HAP-1 (cell line): ENCODE measurements around the gene TRUB2.
"Not testable (repeated sequence)": the region's sequence is repeated elsewhere in the genome, so short reads cannot be mapped to it uniquely, and the experiment has no call there.

Experiments
- DNase-seq, 2 experiments: peaks; one replicate each; pipeline ENCODE4 v3.0.0-alpha.2; 2016 to 2020; ENCODE audit warnings: low spot score in 2 of 2
- H3K27me3 ChIP-seq: fragments of 250-450 bp; sonication (Bioruptor Pico); 2 replicates; pipeline ENCODE4 v1.5.1; 2020; ENCODE audit warnings: low read depth, mild to moderate bottlenecking, moderate library complexity
- H3K36me3 ChIP-seq: fragments of 250-450 bp; sonication (Bioruptor Pico); replicated peaks from 2 replicates; pipeline ENCODE4 v1.5.1; 2020; ENCODE audit warnings: mild to moderate bottlenecking
- H3K4me1 ChIP-seq: fragments of 250-450 bp; sonication (Bioruptor Pico); 2 replicates; pipeline ENCODE4 v1.5.1; 2020; ENCODE audit warnings: mild to moderate bottlenecking
- H3K4me3 ChIP-seq: fragments of 250-450 bp; sonication (Bioruptor Pico); 2 replicates; pipeline ENCODE4 v1.5.1; 2020; ENCODE audit warnings: mild to moderate bottlenecking, moderate library complexity
- H3K9me3 ChIP-seq: fragments of 250-450 bp; sonication (Bioruptor Pico); 2 replicates; pipeline ENCODE4 v1.5.1; 2020; ENCODE audit warnings: mild to moderate bottlenecking, moderate library complexity
- in situ Hi-C: fragments of 300-500 bp; cut with MboI; formaldehyde crosslinking; loops from 3 replicates; pipeline ENCODE4 v1.14.3; 2020; ENCODE audit warnings: low sequenced_read_pairs, inconsistent platforms, mixed read lengths

The TRUB2 gene

DNA sequence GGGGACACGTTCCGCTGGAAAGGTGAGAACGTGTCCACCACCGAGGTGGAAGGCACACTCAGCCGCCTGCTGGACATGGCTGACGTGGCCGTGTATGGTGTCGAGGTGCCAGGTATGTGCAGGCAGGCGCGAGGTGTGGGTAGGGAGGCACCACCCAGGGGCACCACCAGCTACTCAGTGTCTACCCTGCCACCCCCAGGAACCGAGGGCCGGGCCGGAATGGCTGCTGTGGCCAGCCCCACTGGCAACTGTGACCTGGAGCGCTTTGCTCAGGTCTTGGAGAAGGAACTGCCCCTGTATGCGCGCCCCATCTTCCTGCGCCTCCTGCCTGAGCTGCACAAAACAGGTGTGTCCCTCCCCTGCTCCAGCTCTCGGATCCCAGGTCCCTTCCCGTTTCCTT lies 33.2 kb upstream of the TRUB2 start:
- Histone ChIP-seq H3K27me3 (no peaks in the 10 kb centered on the region), H3K4me3 (no peak overlapping the region), H3K9me3 (no peaks in the 10 kb centered on the region), H3K4me1 (no peaks in the 10 kb centered on the region), H3K36me3 (peaks cover 25% of the 10 kb centered on the region)
- in situ Hi-C loops, result no loop called here
- no peak for DNase-seq

DNA sequence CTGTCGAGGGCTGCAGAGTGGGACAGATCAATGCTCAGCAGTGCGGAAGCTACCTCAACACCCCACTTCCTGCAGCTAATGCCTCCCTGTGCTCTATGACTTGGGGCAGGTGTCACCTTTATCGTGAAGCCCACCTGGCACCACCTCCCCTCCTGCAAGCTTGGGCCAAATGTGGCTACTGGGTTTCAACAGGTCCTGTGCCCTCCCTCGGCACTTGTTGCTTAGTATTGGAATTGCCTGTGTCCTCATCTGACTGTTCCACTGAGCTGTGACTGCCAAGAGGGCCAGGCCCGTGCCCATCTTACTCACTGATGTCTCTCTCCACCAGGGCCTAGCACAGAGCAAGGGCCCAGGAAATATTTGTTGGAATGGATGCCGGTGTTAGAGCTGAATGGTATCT lies 27.5 kb upstream of the TRUB2 start:
- no peak for DNase-seq
- Histone ChIP-seq H3K4me1 (no peaks in the 10 kb centered on the region), H3K4me3 (no peak overlapping the region), H3K9me3 (no peaks in the 10 kb centered on the region), H3K27me3 (no peaks in the 10 kb centered on the region), H3K36me3 (peaks cover 54% of the 10 kb centered on the region)
- in situ Hi-C loops, result no loop called here

- Histone ChIP-seq H3K4me3 (no peak overlapping the region), H3K36me3 (peaks cover 58% of the 10 kb centered on the region), H3K9me3 (no peaks in the 10 kb centered on the region), H3K27me3 (no peaks in the 10 kb centered on the region), H3K4me1 (no peaks in the 10 kb centered on the region)
- in situ Hi-C loops, result no loop called here
- DNase-seq, result no peak
Measured at GRCh38 chr9:128349125-128349524, 26.9 kb upstream of the TRUB2 start.

DNA sequence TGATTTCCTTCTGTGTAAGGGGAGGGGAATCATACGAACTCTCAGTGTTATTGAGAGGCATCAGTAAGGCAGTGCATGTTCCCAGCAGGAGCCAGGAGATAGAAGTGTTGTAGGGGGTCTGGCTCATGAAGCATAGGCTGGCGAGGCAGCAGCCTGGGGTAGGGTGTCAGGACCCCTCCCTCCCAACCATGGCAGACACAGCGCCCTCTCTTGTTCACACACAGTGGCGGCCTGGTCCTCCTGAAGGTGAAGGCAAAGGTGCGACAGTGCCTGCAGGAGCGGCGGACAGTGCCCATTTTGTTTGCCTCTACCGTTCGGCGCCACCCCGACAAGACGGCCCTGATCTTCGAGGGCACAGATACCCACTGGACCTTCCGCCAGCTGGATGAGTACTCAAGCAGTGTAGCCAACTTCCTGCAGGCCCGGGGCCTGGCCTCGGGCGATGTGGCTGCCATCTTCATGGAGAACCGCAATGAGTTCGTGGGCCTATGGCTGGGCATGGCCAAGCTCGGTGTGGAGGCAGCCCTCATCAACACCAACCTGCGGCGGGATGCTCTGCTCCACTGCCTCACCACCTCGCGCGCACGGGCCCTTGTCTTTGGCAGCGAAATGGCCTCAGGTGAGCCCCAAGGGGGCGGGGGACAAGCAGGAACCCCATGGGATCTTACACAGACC lies 22.8 kb upstream of the TRUB2 start:
- no peak for DNase-seq
- Histone ChIP-seq H3K4me3 (no peak overlapping the region), H3K36me3 (peaks cover 66% of the 10 kb centered on the region), H3K9me3 (no peaks in the 10 kb centered on the region), H3K27me3 (no peaks in the 10 kb centered on the region), H3K4me1 (no peaks in the 10 kb centered on the region)
- in situ Hi-C loops, result no loop called here

DNA sequence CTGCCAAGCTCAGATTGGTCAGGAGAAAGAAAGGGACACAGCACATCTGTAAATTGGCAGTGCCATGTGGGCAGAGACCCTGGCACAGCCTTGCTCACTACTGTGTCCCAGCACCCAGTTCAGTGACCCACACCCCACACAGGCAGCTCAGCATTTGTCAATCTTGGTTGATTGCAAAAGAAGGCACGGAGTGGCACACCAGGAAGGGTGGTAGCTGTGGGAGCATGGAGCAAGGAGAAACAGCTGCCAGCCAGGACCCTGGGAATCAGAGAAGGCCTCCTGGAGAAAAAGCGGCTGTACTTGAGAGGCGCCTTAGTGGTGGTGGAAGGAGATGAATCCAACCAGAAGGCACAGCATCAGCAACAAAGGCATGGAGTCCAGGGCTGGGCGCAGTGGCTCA lies 21.6 kb upstream of the TRUB2 start:
- Histone ChIP-seq H3K27me3 (no peaks in the 10 kb centered on the region), H3K4me1 (no peaks in the 10 kb centered on the region), H3K36me3 (peaks cover 57% of the 10 kb centered on the region), H3K4me3 (no peak overlapping the region), H3K9me3 (no peaks in the 10 kb centered on the region)
- DNase-seq, result no peak
- in situ Hi-C loops, result no loop called here

DNA sequence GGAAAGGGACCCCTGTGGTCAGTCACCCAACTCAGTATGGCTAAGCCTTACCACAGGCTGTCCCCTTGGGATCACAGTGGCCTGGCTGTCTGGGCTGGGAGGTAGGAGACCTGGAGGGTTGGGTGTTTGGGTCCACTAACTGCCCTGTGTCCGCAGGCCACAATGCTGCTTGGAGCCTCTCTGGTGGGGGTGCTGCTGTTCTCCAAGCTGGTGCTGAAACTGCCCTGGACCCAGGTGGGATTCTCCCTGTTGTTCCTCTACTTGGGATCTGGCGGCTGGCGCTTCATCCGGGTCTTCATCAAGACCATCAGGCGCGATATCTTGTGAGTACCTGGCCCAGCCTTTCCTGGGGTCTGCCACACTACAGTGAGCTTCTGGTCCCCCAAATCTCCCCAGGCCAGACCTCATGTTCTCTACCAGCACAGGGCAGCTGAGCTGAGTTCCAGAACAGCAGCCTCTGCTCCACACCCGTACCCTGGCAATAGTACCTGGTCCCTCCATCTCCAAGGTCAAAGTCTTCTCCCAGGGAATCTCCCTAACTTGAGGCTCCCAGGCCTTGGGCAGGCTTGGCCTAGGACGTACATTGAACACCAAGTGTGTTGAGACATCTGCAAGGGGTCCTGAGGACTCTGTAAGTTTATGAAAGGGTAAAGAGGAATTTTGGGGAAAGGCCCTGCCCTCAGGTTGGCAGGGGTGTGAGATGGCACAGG lies 20.9 kb upstream of the TRUB2 start:
- H3K9me3 ChIP-seq, result no peaks in the 10 kb centered on the region
- no peaks in the 10 kb centered on the region for H3K27me3 ChIP-seq
- in situ Hi-C loops, result no loop called here
- peaks cover 52% of the 10 kb centered on the region for H3K36me3 ChIP-seq
- DNase-seq, result no peak
- no peaks in the 10 kb centered on the region for H3K4me1 ChIP-seq
- H3K4me3 ChIP-seq, result no peak overlapping the region

GRCh38 chr9:128341435-128341849 lies 19.2 kb upstream of the TRUB2 start:
- peaks cover 40% of the 10 kb centered on the region for H3K36me3 ChIP-seq
- in situ Hi-C loops, result no loop called here
- DNase-seq, result peak; percentile 73 to 88

GRCh38 chr9:128340691-128341434 lies 18.6 kb upstream of the TRUB2 start:
- no peaks in the 10 kb centered on the region for H3K4me1 ChIP-seq
- peaks cover 36% of the 10 kb centered on the region for H3K36me3 ChIP-seq
- H3K4me3 ChIP-seq, result peak overlapping the region; percentile 88
- H3K27me3 ChIP-seq, result no peaks in the 10 kb centered on the region
- peak; percentile 17 to 43 for DNase-seq
- H3K9me3 ChIP-seq, result no peaks in the 10 kb centered on the region
- in situ Hi-C loops, result no loop called here

More at GRCh38 chr9:128341435-128341849, 19.2 kb upstream of the TRUB2 start:
- H3K9me3 ChIP-seq, result no peaks in the 10 kb centered on the region
- no peaks in the 10 kb centered on the region for H3K27me3 ChIP-seq
- H3K4me3 ChIP-seq, result peak overlapping the region; percentile 88
- no peaks in the 10 kb centered on the region for H3K4me1 ChIP-seq

DNA sequence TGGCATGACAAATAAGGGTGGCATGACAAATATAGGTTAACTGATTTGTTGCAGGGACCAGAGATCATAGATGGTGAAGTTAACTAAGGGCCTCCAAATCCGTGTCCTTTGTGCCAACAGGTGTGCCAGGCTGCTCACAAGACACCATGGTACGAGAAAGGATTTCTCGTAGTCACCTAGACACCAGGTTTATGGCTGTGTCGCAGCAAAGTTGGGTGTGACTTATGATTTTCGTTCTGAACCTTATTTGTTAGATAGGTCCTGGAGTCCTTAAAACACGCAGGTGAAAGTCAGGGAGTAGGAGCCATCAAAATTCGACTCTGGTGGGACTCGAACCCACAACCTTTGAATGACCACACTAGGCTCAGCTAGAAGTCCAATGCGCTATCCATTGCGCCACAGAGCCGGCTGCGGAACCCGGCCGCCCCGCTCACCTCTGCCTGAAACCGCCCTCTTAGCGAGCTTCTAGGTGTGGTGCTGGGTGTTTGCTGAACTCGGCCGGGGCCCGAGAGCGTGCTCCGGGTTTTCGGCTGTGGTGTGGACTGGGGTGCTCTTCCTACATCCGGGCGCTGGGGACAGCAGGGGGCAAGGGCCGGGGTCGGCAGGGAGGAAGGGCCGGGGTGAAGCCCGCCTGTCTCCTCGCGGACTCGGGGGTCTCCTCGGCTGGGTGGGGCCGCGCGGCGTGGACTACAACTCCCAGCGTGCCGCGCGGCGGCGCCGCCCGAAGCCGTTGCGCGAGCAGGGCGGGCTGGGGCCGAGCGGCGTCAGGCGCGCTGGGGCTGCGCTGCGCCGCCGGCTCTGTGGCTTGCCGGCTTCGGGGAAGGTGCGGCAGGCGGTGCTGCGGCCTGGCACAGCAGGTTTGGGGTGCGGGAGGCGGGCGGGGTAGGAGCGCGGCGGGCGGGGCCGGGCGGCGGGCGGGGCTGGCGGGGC lies 17.8 kb upstream of the TRUB2 start, which contains the start of gene SLC27A4:
TSS of gene SLC27A4 (plus strand) at position 767 of the 930 bp plus-strand sequence. CDS start 2,606 bp downstream, outside the sequence.
- H3K4me1 ChIP-seq, result no peaks in the 10 kb centered on the region
- DNase-seq, result peak; percentile 72 to 83
- H3K27me3 ChIP-seq, result no peaks in the 10 kb centered on the region
- no peaks in the 10 kb centered on the region for H3K9me3 ChIP-seq
- peaks cover 27% of the 10 kb centered on the region for H3K36me3 ChIP-seq
- peak within 1 kb of the TSS; percentile 88 for H3K4me3 ChIP-seq
- in situ Hi-C loops, result no loop called here

GRCh38 chr9:128338852-128339614 lies 16.8 kb upstream of the TRUB2 start:
- DNase-seq, in situ Hi-C loops: not testable (repeated sequence)

DNA sequence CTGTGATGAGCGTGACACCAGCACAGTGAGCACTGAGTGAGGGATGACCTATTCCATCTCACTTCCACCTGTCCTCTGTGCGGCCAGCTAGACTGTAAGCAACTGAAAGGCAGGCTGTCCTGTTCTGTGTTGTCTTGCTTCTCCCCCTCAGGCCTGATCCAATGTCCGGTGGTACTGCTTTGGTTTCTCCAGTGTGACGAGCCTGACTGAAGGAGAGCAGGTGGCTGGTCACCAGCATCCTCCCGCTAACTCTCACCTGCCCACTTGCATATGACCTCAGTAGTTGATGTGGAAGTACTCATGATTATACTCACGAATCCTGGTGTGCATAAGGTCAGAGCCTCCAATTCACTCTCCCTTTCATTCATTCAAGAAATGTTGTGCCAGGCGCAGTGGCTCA lies 15.7 kb upstream of the TRUB2 start:
- in situ Hi-C loops, result no loop called here
- Histone ChIP-seq H3K4me3 (no peak overlapping the region), H3K27me3 (no peaks in the 10 kb centered on the region)

More at GRCh38 chr9:128338852-128339614, 16.8 kb upstream of the TRUB2 start:
- not testable (repeated sequence) for H3K4me3 ChIP-seq, H3K27me3 ChIP-seq, H3K9me3 ChIP-seq, H3K4me1 ChIP-seq
- peaks cover 20% of the 10 kb centered on the region for H3K36me3 ChIP-seq

GRCh38 chr9:128335914-128336313 lies 13.7 kb upstream of the TRUB2 start:
- H3K4me1 ChIP-seq, result no peaks in the 10 kb centered on the region
- no peak for DNase-seq
- no peak overlapping the region for H3K4me3 ChIP-seq
- no peaks in the 10 kb centered on the region for H3K27me3 ChIP-seq
- peaks cover 11% of the 10 kb centered on the region for H3K36me3 ChIP-seq
- H3K9me3 ChIP-seq, result no peaks in the 10 kb centered on the region
- in situ Hi-C loops, result no loop called here

More for the DNA sequence above, 15.7 kb upstream of the TRUB2 start:
- no peaks in the 10 kb centered on the region for H3K9me3 ChIP-seq
- no peaks in the 10 kb centered on the region for H3K4me1 ChIP-seq
- DNase-seq, result no peak
- peaks cover 16% of the 10 kb centered on the region for H3K36me3 ChIP-seq
